ENCODE results near the gene IFRD1.
"Not testable (repeated sequence)": the region's sequence is repeated elsewhere in the genome, so short reads cannot be mapped to it uniquely, and the experiment has no call there.

The IFRD1 gene

DNA sequence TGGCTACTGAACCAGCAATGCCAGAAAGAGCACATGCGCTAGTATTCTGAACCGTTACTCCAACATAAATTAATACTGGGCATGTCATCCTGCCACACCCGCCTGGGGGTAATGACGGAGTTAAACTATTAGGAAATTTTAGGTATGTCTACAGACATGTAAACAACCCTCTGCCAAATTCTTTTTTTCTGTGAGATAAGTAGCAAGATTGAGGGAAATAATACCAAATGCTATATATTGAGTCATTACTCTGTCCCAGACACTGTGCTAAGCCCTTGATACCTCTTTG is 37.9 kb downstream of the IFRD1 start:
- no peak for DNase-seq

DNA sequence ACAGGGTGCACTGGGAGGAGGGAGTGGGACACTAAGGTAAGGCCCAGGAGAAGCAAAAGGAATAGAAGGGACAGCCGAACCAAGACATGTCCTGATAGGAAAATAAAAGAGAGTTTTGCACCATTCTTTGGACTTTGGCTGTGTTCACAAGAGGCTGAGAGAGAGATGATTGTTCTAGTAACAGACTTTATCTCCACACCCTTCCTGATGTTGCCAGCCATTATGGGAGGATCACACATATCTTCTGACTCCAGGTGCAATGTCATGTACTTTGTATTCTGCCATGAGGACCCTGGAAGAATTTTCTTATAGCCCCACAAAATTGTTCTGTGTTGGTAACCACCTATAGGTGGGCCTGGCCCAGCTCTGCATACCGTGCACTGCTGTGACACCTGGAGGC is 41.9 kb downstream of the IFRD1 start:
- no peak for DNase-seq

DNA sequence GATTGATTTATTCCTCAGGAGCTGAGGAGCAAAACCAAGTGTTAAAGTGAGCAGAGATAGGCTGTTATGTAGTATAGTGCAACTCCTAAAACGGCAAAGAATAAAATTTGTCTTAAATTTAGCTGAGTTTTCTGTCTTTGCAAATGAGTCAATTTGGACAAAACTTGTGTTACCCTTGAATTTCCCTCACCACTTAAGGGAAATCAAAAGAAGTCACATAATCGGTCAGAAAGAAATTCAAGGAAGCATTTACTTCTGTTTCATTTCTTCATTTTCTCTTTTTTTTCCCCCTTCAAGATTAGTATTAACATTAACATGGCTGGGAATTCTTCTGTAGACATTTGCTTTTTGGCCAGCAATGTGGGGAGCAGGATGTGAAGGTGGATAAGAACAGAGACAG is 44.4 kb downstream of the IFRD1 start:
- no peak for DNase-seq

DNA sequence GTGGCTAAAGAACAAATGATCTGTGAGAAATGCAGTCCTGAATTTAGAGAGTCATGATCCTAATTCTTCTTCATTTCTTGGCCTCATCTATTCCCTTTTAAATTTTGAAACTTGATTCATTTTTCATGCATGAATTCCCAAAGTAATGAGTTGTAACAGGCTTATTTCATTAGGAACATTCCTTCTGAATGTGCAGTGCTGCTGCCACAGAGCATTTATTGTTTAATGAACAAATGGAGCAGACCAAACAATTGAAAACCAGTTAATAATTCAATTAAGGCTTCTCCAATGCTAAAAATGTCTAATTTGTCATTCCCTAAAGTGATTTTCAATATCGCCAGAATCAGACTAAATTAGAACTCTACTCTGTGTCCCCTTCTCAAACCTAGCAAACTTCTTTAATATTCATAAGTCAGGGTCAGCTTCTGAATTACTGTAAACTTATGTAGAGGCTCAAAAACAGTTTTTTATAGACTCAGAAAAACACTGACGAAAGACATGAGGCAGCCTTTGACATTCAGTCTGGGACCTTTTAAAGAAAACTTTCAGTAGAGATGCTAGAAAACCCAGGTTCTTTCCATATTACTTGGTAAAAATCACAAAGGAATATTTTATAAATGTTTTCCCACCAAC is 45.0 kb downstream of the IFRD1 start:
- DNase-seq = no peak

DNA sequence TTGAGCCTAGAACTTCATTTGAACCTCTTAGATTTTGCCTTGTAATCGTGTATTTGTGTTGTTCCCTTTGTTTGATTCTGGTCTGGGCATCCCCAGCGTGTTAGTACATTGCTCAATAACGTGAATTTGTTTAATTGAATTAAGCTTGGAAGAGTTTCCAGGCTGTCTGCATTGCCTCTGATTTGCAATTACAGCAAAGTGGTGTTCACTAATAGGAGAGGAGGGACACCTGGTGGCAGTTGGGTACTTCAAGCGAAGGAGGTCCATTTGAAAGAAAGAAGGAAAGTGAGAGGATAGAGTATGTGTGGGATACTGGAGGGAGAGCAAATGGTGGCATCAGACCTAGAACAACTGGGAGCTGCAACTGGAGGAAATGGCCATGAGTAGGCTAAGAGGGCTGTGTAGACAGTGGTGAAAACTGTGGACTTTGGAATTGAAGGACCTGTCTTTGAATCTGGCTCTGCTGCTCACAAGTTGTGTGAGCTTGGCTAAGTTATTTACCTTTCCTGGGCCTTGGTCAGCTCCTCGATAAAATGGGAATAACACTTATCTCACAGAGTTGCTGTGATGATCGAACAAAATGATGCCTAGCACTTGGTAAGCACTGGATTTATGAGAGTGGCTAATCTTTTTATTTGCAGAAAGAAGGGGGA is 45.7 kb downstream of the IFRD1 start:
- DNase-seq = peak; percentile 24 to 68

DNA sequence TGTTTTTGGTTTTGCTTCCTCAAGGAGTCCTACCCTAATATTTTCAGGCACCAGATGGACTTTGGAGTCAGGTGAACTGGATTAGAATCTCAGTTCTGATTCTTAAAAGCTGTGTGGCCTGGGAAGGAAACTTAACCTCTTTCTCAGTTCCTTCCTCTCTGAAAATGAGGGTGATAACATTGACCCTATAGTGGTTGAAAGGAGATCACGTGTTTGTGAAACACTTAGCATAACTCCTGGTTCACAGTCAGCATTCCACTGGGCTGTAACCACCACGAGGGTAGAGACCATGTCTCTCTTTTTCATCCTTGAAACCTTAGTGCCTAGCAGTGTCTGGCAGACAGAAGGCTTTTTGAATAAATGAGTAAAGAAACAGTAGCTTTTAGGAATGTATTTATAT is 47.2 kb downstream of the IFRD1 start:
- DNase-seq = no peak

DNA sequence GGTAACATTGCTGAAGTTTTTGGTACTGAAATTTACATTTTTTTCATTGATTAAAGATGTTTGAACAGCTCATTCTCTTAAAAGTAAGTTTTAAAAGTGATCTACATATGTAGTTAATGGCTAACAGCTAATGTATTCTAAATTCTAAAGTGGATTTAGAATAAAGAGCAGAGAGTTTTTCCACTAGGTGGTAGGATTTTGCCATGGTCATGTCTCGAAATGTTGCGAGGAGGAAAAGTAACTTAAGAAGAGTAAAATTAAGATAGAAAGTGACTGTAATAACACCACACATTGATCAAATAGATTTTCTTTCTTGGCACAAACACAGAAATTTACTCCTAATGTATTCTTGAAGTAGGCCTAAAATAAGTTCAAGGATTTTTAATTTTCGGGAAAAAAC is 50.4 kb downstream of the IFRD1 start:
- no peak for DNase-seq

DNA sequence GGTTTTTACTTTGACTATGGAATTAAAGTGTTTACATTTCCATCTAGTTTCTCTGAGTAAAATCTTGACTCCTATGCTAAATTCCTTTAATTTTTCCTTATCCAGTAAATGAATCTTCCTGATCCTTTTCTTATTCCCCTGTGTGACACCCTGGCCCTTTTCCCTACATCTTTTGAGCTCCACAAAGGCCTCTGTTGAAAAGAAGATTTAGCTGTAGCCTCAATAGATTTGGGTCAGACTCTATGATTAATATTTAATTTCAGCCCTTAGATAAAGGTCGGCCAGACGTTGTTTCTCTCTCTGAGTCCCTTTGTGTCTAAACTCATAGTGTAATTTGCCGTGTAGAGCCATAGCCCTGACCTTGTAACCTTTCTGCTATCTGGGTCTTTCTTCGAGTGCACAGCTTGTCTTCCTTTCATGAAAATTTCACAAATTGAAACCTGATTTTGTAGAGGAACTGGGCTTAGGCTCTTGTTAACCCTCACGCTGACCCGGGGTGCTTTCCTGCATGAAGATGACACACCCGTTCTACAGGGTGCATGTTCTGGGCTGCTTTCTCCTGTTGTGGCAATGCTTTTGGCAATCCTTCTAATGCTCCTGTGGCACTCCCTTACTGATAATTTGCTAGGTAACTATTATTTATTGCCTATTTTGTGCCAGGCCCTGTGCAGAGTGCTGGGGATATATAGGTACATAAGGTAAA is 51.7 kb downstream of the IFRD1 start:
- no peak for DNase-seq

DNA sequence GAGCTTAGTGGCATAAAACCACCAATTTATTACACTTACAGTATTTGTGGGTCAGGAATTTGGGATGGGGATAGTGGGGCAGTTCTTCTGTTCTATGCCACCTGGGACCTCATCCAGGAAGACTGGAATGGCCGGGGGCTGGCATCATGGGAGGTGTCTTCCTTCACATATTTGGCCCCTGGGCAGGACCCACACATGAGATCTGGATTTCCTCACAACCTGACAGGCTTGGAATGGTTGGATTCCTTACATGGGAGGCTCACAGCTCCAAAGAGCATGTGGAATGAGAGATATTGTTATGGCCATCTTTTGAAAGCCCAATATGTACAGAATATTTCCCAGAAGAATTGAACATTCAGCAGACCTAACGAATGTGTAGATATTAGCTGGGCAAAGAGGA is 52.4 kb downstream of the IFRD1 start:
- no peak for DNase-seq

DNA sequence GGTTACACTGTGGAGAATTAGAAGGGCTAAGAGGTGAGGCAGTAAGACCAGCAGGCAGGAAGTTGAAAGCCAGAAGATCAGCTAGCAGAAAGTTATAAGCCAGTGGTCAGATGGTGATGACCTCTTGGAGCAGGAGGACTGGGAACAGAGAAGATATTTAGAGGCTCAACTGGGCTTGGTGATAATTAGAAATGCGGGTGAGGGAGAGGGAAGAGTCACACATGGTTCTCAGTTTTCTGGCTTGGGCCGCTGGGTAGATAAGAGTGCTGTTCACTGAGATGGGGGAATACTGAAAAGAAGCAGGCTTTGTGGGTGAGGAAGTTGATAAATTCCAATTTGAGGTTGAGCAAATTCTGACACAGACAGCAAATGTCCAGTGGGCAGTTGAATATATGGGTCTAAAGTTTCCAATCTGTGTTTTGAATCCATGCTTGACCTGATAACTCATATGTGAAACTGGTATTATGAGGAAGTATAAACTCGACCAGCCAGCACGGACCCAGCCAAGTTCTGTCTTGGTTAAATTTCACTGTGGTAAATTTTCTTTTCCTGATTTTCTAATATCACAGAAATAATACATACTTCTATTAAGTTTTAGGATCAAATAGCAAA is 53.2 kb downstream of the IFRD1 start:
- DNase-seq = no peak

DNA sequence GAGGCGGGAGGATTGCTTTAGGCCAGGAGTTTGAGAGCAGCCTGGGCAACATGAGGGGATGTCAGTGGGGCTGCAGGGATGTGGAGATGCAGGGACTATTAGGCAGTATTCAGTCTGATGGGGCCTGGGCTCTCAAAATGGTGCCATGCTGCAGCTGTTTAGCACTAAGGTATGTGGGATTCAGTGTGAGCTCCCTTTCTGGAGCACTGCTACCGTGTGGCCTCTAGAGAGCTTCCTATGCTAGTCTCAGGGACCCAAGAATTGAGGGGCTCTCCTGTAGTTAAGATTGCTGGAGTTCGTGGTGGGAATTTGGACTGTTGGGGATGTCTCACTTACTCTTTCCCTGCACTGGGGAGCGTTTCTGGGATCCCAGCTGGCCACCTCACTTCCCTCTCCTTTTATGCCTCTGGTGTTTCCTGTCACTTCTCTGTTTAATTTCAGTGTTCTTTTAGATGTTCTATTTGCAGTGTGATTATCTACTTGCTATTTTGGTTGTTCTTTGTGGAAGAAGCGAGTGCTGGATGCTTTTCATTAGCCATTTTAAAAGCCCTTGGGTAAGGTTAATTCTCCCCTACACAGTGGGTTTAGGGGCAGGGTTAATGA is 53.9 kb downstream of the IFRD1 start:
- no peak for DNase-seq

DNA sequence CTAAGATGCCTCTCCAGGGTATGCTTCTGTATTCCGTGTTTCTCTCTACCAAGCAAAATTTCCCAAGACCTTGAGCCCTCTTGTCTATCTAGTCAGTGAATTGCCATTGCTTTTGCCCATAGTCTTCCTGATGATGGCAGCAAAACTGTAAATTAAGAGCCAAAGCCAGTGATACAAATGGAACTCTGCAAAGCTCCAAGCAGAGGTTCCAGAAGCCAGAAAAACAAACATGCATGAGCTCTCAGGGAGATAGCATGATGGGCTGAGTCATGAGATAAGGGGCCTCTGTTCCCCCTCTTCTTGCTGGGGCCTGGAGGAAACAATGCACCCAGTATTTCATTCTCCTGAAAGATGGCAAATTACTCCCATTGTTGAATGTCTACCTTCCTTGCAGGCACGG is 55.2 kb downstream of the IFRD1 start:
- no peak for DNase-seq

DNA sequence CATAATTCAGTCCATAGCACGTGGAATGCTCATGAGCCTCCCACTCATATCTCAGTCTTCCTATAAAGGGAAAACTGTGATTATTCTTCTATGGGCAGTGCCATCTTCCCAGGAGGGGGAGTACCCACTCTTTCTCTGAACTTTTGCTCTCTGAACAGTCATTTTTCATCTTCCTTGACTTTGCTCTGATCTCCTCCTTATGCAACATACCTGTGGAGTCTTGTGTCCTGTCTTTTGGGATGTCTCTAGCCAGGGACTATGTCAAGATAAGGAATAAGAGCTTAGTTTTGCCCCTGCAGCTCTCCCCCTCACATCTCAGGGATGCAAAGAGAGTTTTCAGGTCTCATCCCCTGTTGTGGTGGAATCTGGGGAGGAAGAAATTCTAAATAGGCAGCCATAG is 58.1 kb downstream of the IFRD1 start:
- no peak for DNase-seq

DNA sequence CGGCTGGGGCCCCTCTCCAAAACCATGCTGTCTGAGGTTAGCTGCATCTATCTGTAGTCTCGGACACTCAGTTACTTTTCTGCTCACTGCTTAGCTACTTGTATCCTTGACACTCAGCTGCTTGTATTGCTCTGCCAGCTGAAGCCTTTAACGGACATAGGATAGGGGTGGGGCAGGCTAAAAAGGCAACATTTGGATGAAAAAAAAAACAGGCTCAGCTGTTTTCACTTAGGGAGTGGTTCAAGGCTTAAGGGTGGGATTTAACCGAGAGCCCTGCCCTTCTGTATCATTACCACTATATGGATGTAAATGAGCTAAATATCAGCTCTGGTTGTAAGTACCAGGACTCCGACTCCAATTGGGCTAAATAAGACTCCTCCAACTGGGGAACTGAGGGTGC is 59.1 kb downstream of the IFRD1 start:
- no peak for DNase-seq

DNA sequence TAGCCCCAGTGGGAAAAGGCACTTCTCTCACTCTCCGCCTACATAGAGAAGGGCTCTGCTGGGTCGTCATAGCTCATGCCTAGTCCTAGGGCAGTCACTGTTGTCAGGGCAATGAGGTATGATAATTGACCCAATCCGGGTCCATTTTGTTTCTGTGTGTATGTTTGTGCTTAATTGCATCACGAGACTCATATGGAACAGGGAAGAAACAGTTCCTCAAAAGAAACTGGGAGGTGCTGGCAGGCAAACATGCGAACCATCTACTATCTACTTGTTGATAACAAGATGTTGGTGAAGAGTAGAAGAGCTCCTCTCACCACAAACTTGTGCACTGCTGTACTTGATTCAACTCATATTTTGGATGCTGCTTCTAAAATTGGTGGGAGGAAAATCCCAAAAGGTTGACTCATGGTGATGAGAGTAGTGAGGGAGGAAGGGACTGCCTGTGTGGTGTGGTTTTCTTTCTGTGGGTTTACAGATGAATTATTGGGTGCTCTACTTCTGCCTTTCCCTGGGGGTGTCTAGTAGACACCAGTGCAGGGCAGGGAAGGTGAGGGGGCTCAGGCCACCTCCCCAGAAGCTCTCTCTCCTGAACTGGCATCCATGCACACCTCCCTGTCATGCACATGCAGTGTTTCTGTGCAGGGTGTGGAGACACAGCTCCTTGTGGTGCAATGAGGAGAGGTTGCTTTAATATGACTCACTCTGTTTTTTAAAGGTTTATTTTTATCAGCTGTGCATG is 59.9 kb downstream of the IFRD1 start:
- no peak for DNase-seq

DNA sequence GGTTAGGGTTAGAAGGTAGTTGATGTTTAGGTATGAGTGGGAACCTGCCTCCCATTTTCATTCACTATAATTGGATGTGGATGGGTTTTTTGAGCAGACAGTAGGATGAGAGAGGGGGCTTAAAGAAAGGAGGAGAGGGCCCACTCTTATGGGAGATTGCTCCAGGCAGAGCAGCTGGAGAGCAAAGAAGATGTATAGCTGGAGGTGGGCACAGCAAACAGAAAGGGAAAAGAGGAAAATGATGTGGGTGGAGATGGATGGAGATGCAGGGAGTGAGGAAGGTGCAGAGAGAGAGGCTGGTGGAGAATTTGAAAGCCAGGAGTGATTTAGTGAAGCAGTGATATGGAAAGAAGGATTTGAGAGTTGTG is 60.5 kb downstream of the IFRD1 start:
- no peak for DNase-seq

DNA sequence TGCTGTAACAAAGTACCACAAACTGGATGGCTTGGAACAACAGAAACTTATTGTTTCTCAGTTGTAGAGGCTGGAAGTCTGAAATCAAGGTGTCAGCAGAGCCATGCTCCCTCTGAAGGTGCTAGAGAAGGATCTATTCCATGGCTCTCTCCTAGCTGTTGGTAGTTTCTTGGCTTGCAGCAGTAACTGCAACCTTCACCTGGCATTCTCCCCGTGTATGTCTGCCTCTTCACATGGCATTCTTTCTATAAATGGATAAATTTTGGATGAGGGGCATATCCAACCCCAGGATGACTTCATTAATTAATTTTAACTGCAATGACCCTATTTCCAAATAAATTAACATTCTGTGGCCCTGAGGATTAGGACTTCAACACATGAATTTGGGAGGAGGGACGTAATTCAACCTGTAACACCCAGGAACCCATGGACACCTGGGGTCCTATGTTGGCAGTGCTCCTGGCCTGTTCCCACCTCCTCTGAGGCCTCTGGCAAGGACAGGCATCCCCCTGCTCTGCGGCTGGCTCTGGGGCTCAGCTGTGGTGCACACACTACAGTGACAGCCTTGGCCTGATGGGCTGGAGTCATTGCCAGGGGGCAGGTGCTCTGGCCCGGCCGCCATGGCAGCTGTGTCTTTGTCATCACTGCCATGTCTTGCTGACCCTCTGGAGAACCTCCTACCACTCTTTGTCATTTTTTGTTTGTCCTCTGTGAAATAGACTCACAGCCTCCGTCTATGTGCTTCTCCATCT is 61.4 kb downstream of the IFRD1 start:
- no peak for DNase-seq

DNA sequence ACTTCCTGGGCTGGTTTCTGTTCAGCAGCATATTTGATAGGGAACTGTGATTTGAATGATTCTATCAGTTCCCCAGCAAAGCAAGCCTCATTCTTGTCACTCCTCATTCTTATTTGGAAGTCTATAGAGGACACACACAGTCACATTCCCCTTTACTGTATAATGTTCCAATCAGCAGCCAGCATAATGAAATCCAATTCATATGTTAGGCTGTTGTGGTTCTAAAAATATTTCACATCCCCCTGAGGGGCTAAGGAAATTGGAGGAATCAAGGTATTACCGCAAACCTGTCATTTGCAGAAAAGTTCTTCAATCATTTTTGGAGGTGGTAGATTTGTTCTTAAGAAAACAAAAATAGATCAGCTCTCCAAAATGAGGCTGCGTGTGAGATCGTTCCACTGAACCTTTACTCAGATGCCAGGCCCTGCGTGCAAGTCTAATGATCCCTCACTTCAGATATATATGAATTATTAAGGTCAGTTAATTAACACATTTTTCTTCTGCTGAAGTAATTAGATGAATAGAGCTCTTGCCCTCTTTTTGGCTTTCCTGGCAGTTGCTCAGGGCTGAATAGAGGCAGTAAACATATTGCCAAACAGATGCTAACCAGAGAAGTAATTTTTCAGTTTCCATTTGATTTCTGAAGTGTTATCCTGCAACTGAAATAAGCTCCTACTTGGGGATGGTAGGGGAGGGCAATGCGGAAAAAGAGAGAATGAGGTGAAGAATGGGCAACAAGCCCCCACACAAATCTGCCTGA is 62.4 kb downstream of the IFRD1 start:
- no peak for DNase-seq

DNA sequence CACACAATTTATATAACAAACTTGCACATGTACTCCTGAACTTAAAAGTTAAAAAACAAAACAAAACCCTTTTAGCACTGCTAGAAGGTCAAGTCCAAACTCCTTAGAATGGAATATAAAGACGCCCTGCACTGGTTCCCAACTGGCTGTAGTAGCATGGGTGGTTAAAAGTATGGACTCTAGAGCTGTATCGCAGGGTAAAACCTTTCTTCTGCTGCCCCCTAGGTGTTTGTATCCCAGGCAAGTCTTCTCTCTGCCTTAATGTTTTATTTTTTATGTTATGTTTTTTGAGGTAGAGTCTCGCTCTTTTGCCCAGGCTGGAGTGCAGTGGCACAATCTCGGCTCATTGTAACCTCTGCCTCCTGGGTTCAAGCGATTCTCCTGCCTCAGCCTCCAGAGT is 65.7 kb downstream of the IFRD1 start:
- DNase-seq = peak in 1 of 2 experiments; percentile 16

DNA sequence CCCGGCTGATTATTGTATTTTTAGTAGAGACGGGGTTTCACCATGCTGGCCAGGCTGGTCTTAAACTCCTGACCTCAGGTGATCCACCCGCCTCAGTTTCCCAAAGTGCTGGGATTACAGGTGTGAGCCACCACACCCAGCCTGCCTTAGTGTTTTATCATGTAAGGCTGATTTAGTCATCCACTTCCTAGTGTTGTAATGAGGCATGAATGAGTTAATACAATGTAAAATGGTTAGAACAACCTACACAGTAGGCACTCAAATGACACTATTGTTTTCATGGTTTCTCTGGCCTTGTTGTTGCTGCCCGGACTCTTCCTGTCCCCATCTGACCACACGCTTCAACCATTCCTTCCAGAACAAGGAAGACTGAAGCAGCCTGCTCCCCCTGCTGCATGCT is 66.2 kb downstream of the IFRD1 start:
- DNase-seq = not testable (repeated sequence)

DNA sequence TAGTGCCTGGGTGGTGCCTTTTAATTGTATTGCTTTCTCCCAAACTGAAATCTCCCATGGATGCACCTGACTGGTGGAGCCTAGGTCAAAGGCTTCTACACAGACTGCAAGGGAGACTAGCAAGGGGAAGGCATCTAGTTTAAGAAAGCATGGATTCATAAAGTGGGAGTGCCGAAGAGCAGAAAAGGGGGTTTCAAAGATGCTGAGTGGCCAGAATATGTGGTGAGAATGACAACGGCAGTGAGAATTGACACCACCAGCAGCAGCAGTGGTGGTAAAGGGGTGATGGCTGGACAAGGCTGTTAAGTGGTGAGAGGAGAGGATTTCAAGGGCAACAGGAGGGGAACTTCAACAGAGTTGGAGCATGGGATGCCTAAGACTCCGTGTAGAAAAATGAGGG is 67.2 kb downstream of the IFRD1 start:
- DNase-seq = no peak

DNA sequence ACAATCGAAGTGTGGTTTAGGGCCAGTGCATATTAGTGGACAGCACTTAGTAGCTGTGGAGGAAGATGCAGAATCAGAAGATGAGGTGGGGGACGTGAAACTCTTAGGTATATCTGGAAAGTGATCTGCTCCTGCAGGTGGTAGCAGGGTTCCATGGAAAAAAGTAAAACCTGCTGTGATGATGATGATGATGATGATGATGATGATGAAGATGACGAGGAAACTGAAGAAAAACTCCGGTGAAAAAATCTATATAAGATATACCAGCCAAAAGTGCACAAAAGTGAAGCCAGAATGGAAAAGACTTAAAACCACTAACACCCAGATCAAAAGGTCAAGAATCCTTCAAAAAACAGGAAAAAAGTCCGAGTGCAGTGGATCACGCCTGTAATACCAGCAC is 70.5 kb downstream of the IFRD1 start:
- no peak for DNase-seq
